NCI-H1436 (cell line): ENCODE data around the gene INVS.
"Not testable (repeated sequence)": the region's sequence is repeated elsewhere in the genome, so short reads cannot be mapped to it uniquely, and the experiment has no call there.

ENCODE experiments used
- DNase-seq: peaks from one replicate; lab custom pipeline; 2025; lab: John Stamatoyannopoulos, UW

Gene INVS

DNA sequence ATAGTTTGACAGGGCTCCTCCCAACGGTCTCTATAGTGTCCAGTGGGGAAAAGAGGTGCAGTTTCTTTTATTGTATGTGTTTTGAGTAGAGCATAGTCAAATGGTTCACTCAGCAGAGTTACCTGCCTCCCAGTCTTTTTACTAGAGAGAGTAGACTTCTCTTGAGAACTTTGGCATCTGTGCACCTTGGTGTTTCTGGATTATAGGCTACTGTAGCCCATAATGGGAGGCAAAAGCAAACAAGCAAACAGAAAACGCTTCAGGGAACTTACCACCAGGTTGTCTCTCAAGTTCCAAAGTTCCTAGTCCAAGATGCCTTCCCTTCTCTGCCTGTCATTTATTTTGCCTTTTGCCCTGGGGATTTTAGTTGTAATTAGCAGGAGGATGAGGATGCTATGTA is 26.2 kb downstream of the INVS start:
- DNase-seq = no peak

DNA sequence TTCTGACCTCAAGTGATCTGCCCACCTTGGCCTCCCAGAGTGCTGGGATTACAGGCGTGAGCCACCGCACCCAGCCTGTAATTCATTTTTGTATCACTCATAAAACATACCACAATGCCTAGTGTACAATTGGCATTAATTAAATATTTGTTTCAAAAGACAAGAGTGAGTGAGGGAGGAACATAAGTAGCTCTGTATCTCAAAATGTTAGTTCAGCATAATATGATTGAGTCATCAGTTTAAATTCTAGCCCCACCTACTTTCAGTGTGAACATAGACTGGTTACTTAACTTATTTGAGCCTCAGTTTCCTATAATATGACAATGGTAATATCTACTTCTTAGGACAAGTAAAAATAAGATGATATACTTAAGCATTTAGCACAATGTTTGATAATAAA is 26.9 kb downstream of the INVS start:
- no peak for DNase-seq

DNA sequence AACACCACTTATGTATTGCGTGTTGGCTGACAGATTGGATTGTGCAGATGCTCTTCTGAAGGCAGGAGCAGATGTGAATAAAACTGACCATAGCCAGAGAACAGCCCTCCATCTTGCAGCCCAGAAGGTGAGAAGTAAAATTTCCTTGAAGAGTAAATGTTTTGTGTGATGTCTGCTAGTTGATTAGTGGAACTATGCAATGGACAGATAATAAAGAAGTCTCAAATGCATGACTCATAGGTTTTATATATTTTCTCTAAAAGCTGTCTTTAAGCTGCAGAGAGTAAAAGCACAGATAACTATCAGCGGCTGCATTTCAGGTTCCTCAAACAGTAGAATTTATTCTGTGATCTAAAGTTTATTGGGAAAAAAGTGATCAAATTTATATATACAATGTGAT is 27.4 kb downstream of the INVS start:
- DNase-seq = no peak

DNA sequence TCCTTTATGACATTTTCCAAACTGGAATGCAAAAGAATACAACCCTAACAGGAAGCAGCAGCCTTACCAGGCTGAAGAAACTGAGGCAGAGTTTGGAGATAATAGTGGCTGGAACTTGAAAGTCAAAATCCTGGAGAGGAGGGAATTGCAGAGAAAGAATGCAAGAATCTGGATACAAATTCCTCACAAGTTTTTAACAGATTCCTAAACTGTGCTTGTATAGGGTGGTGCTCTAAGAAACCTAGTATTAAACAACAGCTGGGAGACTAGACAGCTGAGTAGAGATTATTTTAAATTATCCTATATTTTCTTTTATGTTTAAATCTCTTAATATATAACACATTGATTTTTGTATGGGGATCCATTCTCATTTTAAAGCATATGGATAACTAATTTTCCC is 30.7 kb downstream of the INVS start:
- DNase-seq = no peak

DNA sequence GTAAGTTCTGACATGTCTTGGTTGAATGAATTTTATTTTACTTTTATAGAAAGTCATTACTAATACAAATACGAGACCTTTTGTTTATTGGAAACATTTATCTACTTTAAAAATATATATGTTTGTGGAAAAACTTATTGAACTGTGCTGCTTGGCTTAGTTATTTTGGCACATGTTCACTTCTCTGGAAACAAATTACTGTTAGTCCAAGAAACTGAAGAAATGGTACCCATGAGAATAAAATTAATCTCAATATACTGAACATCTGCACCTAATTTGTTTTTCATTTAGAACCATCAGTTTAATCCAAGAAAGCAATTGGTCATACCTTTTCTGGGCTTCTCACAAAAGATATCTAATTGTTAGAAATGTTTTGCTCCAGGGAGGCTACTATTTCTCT is 32.2 kb downstream of the INVS start:
- DNase-seq = no peak

DNA sequence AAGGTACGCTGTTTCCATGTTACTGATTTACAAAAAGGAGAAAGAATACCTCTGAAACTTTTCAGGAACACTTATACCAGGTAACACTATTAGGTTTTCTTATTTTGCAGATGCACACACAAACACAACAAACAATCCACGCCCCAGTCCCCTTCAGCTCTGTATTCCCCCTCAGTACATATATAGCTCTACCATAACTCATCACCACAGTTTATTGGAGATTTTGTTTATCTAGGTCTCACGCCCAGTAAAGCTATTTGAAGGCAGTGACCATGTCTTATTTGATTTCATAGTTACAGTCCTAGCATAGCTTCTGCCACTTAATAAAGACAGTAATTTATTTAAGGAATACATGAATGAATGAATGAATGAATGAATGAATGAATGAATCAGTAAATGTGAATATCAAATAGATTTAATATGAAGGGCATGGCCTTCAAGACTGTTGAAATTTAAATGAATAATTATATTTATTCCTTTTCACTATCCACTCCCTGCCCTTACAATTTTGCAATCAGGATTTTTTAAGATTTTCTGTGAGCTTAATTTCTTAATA is 32.9 kb downstream of the INVS start:
- DNase-seq = no peak

DNA sequence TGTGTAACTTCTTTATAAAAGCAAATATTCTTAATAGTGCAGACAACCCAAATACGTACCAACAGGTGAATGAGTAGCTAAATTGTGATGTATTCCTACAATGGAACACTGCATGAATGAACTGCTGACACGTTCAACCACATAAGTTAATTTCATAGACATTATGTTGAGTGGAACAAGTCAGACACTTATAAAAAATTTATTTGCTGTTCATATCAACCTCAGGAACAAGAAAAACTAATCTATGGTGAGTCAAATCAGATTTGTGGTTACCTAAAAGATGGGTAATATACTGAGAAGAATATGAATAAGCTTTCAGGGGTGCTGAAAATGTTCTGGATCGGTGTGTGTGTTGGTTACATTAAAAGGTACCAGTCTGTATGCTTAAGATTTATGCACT is 35.7 kb downstream of the INVS start:
- no peak for DNase-seq

DNA sequence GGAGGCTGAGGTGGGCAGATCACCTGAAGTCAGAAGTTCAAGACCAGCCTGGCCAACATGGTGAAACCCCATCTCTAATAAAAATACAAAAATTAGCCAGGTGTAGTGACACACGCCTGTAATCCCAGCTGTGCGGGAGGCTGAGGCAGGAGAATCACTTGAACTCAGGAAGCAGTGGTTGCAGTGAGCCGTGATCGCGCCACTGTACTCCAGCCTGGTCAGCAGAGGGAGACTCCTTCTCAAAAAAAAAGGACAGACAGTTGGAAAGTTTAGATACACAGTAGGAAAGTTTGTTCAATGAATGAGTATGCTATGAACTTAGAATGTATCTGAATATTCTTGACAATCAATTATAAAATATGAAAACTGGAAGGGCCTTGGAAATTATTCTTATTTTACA is 37.8 kb downstream of the INVS start:
- not testable (repeated sequence) for DNase-seq

DNA sequence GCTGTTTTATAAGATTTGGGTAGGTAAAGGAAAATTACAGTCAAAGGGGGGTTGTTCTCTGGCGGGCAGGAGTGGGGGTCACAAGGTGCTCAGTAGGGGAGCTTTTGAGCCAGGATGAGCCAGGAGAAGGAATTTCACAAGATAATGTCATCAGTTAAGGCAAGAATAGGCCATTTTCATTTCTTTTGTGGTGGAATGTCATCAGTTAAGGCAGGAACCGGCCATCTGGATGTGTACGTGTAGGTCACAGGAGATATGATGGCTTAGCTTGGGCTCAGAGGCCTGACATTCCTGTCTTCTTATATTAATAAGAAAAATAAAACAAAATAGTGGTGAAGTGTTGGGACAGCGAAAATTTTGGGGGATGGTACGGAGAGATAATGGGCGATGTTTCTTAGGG is 41.3 kb downstream of the INVS start:
- DNase-seq = not testable (repeated sequence)

DNA sequence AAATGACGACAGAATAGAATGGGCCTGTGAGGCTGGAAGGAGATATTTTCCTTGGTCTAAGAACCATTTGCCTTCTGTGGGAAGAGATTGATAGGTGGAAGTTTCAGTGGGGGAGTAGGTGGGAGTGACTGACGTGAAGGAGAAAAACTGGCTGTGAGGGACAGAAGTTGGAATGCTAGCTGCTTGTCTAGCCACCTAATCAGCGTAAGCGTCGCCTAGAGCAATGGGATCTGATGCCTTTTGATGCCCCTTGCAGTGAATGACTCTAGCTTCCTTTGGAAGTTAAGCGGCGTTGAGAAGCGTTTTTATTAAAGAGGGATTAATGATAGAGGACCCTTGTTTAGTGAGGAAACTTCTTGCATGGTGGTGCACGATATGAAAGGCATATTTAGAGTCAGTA is 42.8 kb downstream of the INVS start:
- not testable (repeated sequence) for DNase-seq

DNA sequence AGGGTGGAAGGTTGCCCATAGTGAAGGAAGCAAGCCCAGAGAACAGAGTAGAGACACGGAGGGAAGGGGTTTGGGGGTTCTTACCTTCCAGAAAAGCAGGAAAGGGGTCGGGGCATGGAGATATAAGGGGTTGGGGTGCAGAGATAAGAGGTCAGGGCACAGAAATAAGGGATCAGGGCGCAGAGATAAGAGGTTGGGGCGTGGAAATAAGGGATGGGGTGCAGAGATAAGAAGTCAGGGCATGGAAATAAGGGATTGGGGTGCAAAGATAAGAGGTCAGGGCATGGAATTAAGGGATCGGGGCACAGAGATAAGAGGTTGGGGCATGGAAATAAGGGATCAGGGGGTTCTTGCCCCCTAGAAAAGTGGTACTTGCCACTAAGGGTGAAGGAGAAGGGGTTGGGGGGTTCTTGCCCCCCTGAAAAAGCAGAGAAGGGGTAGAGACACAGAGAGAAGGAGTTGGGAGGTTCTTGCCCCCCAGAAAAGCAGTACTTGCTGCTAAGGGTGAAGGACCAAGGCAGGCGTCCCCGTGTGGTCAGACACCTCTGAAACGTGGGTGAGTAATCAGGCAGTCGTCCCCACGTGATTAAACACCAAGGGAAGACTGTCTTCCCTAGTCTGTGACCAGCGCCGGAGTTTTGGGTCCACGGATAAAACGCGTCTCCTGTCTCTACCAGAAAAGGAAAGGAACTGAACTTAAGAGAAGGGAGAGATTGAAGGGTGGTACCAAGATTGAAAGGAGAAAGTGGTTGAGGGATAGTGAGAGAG is 46.3 kb downstream of the INVS start:
- not testable (repeated sequence) for DNase-seq

DNA sequence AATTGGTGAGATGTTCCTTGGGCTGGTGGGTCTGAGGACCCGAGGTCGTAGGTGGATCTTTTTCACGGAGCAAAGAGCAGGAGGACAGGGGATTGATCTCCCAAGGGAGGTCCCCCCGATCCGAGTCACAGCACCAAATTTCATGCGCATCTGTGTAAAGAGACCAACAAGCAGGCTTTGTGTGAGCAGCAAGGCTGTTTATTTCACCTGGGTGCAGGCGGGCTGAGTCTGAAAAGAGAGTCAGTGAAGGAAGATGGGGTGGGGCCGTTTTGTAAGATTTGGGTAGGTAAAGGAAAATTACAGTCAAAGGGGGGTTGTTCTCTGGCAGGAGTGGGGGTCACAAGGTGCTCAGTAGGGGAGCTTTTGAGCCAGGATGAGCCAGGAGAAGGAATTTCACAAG is 46.9 kb downstream of the INVS start:
- DNase-seq = not testable (repeated sequence)

DNA sequence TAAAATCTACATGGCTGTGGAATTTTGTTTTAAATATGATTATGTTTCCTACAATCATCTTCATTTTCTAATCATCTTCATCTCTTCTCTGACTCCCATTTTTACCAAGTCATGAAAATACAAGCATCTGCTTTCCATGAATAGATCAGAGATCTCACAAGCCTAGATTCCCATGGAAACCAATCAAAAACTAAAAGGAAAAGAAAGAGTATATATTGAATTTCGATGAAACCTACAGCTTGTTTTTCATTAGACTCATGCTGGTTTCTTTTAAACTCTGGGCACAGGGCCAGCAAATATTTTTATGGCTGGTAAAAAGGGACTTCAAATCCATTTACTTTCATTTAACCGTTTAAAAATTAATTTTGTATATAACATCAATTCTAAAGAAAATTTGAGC is 51.2 kb downstream of the INVS start:
- no peak for DNase-seq

DNA sequence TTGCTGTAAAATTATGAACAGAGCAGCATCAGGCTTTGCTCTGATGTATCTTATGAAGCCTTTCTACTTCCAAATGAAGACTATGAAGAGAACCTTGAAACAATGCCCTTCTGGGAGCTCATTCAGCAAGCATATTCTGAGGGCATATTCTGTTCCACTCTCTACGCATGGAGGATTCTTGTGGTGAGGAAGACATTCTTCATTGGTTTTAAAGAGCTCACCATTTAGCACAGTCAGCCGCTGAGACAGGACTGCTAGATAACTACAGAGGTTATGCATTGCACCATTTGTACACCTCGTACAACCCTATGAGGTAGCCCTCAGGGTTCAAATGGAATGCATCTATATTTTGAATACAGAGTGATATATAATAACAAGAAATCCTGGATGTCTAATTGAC is 61.0 kb downstream of the INVS start:
- DNase-seq = no peak

DNA sequence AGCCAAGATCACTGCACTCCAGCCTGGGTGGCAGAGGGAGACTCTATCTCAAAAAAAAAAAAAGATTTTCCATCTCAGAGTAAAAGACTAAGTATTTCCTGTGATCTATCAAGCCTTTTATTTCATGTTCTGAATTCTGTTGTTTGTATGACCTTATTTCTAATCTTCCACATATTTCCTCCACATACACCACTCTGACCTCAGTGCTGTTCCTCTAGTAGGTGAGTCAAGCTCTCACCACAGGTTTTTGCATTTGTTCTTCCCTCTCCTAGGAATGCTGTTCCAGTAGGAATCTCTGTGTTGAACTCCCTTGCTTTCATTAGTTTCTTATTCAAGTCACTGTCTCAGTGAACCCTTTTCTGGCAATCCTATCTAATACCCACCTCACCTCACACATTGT is 68.1 kb downstream of the INVS start:
- DNase-seq = no peak

DNA sequence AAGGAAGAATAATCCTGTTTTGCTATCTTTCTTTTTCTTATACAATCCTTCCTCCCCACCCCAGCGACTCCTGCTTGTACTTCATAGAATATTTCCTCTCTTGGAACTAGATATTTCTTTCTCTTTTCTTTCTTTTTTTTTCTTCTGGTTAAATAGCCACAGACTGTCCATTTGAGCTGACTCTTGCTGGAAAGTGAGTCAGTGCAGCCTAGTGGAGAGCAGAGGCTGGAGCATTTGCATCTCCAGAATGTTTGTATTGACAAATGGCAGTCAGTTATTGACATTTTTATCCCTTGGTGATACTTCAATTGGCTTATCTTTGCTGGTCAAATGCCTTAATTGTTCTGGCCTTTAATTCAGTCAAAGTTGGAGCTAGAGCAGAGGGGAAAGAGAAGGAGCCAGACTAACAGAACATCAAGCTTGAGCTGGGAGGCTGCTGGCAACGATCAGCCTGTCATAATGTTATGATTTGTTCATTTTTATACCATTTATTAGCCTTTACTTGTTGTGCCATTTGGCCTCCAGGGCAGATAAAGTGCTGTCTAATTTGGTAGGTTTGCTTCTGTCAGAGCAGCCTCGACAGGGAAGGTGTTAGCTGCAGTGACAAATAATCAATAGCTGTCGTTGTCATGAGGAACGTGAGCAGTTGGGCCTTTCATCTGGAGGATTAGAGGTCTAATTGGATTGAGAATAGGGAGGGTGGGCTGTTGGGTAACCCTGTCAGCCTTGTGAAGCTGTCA is 69.0 kb downstream of the INVS start:
- no peak for DNase-seq

DNA sequence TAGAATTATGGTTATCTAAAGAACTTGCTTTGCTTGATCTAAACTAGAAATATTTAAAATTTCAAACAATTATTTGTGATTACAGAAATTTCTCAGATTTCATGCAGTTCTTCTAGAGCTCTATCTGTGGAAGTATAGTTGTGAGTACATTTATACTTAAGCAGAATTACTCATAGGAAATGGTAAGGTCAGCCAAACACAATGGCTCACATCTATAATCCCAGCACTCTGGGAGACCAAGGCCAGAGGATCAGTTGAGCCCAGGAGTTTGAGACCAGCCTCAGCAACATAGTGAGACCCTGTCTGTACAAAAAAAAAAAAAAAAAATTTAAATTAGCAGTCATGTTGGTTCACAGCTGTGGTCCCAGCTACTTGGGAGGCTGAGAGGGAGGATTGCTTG is 71.0 kb downstream of the INVS start:
- no peak for DNase-seq

DNA sequence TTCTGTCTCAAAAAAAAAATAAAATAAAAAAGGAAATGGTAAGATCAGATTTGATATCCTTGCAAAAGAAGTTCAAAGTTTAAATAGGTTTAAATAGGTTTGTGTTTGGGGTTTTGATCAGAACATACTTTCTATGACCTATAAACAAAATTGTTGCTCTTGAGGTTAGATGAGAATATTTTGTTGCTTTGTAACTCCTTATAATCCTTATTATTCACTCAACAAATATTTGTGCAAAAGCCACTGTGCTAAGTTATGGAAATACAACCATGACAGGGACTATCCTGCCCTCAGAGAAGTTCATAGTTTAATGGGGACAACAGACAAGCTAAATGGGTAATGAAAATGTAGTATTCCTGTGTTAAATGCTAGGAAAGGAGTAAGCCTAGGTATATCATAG is 71.5 kb downstream of the INVS start:
- no peak for DNase-seq

DNA sequence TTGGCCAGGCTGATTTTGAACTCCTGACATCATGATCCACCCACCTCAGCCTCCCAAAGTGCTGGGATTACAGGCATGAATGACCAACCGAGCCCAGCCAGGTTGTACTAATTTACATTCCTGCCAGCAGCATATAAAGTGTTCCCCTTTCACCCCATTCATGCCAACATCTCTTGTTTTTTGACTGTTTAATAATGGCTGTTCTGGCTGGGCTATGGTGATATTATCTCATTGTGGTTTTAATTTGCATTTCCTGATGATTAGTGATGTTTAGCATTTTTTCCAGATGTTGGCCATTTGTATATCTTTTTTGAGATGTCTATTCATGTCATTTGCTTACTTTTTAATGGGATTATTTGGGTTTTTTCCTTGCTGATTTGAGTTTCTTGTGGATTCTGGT is 87.3 kb downstream of the INVS start:
- DNase-seq = no peak

DNA sequence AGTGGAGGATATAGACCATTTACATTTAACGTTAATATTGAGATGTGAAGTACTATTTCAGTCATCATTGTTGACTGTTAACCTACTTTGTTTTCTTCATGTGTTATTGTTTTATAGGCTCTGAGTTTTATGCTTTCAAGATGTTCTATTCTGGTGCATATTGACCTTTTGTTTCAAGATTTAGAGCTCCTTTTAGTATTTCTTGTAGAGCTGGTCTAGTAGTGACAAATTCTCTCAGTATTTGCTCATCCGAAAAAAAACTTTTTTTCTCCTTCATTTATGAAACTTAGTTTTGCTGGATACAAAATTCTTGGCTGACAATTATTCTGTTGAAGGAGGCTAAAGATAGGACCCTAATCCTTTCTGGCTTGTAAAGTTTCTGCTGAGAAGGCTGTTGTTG is 91.3 kb downstream of the INVS start:
- DNase-seq = no peak

DNA sequence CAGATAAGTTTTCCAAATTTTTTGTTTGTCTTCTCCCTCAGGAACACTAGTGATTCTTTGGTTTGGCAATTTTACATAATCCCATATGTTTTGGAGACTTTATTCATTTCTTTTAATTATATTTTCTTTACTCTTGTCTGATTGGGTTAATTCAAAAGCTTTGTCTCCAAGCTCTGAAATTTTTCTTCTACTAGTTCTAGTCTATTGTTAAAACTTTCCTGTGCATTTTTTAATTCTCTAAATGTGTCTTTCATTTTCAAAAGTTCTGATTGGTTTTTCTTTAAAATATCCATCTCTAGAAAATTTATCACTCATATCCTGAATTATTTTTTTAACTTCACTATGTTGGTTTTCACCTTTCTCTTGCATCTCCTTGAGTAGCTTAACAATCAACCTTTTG is 92.2 kb downstream of the INVS start:
- no peak for DNase-seq

DNA sequence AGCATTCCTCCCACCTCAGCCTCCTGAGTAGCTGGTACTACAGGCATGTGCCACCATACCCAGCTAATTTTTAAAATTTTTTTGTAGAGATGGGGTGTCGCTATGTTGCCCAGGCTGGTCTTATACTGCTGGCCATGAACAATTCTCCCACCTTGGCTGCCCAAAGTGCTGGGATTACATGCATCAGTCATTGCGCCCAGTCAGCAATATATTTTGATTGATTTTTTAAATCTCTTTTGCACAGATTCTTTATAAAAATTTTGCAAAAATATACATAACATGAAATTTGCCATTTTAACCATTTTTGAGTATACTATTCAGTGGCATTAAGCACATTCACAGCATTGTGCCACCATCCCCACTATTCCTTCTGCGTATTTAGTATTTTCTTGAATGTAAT is 94.0 kb downstream of the INVS start:
- DNase-seq = no peak

DNA sequence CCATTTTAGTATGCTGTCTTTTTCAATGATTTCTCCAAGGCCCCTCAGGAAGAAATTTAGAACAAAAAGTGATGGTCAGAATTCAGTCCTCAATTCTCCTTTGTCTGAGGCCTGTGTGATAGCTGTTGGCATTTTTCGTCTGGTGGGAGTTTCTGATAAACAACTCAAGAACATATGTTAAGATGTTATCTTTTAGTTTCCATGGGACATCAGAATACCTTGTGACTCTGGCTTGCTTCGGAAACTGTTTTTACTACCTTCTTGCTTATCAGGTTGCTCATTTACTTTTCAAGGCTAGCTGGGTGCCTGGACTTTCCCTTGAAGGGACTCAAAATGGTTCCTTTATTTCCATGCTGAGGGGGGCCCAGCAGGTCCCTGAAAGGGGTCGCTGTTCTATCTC is 97.2 kb downstream of the INVS start:
- DNase-seq = no peak

DNA sequence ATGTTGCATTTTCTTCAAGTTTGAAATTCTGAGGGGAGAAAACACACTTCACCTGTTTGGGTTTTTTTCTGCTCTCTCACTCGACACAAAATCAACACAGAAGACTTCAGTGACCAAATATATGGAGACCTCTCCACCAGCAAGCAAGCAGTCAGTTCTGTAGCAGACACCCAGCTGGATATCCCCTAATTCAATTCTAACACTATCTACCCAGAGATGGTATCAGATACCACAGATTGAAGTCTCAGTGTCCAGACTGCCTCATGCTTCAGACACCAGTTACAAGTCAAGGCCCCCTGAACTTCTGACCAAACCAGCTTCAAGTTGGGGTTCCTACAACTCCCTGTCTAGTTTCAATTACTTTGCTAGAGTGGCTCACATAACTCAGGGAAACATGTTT is 97.8 kb downstream of the INVS start:
- DNase-seq = no peak
